ENCODE measurements around the gene UBL5. TPM values are rescaled to one million over a fixed set of nuclear protein-coding genes. Genes with fewer than 3 reads are reported as not detected.

UBL5 gene
- total RNA-seq, 1 experiment from 2014 or later = 302 TPM

GRCh38 chr19:9875031-9875627 lies 47.4 kb downstream of the UBL5 start:
- Mint-ChIP-seq H3K27me3 (ENCODE audit: insufficient read depth, unreplicated experiment) (no peaks in the 10 kb centered on the region), H3K4me3 (ENCODE audit: unreplicated experiment) (no peak overlapping the region), H3K4me1 (ENCODE audit: insufficient read depth, unreplicated experiment) (no peaks in the 10 kb centered on the region), H3K36me3 (ENCODE audit: insufficient read depth, unreplicated experiment) (no peaks in the 10 kb centered on the region), H3K27ac (ENCODE audit: low read depth, unreplicated experiment) (no peak overlapping the region), H3K9me3 (ENCODE audit: unreplicated experiment) (no peaks in the 10 kb centered on the region)
- POLR2A ChIA-PET = interaction anchor here (1.1 kb wide), 1 partner anchor 10 kb away, joined by 3 read pairs; no protein-coding TSS in a partner anchor
- TF ChIP-seq CTCF (IDR thresholded peaks at IDR 0.05; ENCODE audit: unreplicated experiment) = no peak
- CTCF ChIA-PET = interaction anchor here (0.6 kb wide), 1 partner anchor 124 kb away, joined by 5 read pairs; no protein-coding TSS in a partner anchor
- BruUV-seq (replicated peaks) = no TSS peak
- intact Hi-C loops (cut with micrococcal nuclease) = no loop called here
- DNase-seq (ENCODE audit: unreplicated experiment) = no peak

GRCh38 chr19:9875796-9876195 lies 48.1 kb downstream of the UBL5 start:
- no peak for TF ChIP-seq CTCF (IDR thresholded peaks at IDR 0.05; ENCODE audit: unreplicated experiment)
- no peak for DNase-seq (ENCODE audit: unreplicated experiment)
- ChIA-PET POLR2A (interaction anchor here (0.6 to 1.1 kb wide), 2 partner anchors 11 to 390 kb away, joined by 3 read pairs; no protein-coding TSS in a partner anchor), CTCF (interaction anchor here (0.6 to 1.2 kb wide), 2 partner anchors 18 to 123 kb away, joined by 3 to 5 read pairs; no protein-coding TSS in a partner anchor)
- Mint-ChIP-seq H3K4me3 (ENCODE audit: unreplicated experiment) (no peak overlapping the region), H3K9me3 (ENCODE audit: unreplicated experiment) (no peaks in the 10 kb centered on the region), H3K4me1 (ENCODE audit: insufficient read depth, unreplicated experiment) (no peaks in the 10 kb centered on the region), H3K27me3 (ENCODE audit: insufficient read depth, unreplicated experiment) (no peaks in the 10 kb centered on the region), H3K27ac (ENCODE audit: low read depth, unreplicated experiment) (no peak overlapping the region), H3K36me3 (ENCODE audit: insufficient read depth, unreplicated experiment) (no peaks in the 10 kb centered on the region)
- BruUV-seq (replicated peaks) = no TSS peak
- intact Hi-C loops (cut with micrococcal nuclease) = no loop called here

DNA sequence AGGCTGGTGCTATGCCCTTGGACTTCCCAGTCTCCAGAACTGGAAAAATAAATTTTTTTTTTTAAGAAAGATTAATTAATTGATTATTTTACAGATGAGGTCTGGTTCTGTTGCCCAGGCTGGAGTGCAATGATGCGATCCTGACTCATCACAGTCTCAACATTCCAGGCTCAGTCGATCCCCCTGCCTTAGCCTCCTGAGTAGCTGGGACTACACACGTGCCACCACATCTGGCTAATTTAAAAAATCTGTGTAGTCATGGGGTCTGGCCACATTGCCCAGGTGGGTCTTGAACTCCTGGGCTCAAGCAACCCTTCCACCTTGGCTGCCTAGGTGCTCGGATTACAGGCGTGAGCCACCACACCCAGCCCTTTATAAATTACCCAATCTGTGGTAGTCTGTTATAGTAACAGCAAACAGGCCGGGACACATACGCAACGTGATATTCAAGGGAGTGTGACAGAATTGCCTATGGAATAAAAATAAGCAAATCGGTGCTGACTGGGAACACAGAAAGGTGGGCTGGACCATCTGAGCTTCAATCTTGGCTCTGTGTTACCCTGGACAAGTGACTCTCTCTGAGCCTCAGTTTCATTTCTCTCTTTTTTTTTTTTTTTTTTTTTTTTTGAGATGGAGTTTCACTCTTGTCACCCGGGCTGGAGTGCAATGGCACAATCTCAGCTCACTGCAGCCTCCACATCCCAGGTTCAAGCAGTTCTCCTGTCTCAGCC lies 50.2 kb downstream of the UBL5 start:
- no peaks in the 10 kb centered on the region for H3K27me3 Mint-ChIP-seq (ENCODE audit: insufficient read depth, unreplicated experiment)
- H3K9me3 Mint-ChIP-seq (ENCODE audit: unreplicated experiment) = no peaks in the 10 kb centered on the region
- BruUV-seq (replicated peaks) = no TSS peak
- ChIA-PET POLR2A (no interaction called here), CTCF (no interaction called here)
- intact Hi-C loops (cut with micrococcal nuclease) = no loop called here
- no peak for TF ChIP-seq CTCF (IDR thresholded peaks at IDR 0.05; ENCODE audit: unreplicated experiment)
- no peaks in the 10 kb centered on the region for H3K36me3 Mint-ChIP-seq (ENCODE audit: insufficient read depth, unreplicated experiment)
- H3K27ac Mint-ChIP-seq (ENCODE audit: low read depth, unreplicated experiment) = no peak overlapping the region
- H3K4me3 Mint-ChIP-seq (ENCODE audit: unreplicated experiment) = no peak overlapping the region
- H3K4me1 Mint-ChIP-seq (ENCODE audit: insufficient read depth, unreplicated experiment) = no peaks in the 10 kb centered on the region
- DNase-seq (ENCODE audit: unreplicated experiment) = peak; percentile 34

DNA sequence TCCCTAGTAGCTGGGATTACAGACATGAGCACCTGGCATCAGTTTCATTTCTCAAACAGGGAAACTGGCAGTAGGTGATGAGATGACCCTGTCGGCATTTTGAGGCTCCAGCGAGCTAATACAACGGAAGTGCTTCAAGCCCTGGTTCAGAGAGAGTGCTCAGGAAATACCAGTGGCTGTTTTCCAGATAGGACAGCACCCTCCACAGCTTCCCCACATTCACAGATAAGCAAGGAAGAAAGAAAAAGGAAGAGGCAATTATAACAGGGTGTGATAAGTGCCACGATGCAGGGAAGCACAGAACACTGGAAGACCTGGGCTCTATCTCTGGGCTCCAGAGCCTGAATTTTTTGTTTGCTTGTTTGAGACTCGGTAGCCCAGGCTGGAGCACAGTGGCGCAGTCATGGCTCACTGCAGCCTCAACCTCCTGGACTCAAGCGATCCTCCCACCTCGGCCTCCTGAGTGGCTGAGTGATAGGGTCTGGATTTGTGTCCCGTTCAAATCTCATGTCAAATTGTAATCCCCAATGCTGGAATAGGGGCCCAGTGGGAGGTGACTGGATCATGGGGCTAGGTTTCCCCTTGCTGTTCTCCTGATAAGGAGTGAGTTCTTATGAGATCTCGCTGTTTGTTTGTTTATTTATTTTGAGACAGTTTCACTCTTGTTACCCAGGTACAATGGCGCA lies 50.9 kb downstream of the UBL5 start:
- Mint-ChIP-seq H3K9me3 (ENCODE audit: unreplicated experiment) (no peaks in the 10 kb centered on the region), H3K27me3 (ENCODE audit: insufficient read depth, unreplicated experiment) (no peaks in the 10 kb centered on the region), H3K27ac (ENCODE audit: low read depth, unreplicated experiment) (no peak overlapping the region), H3K4me3 (ENCODE audit: unreplicated experiment) (no peak overlapping the region), H3K4me1 (ENCODE audit: insufficient read depth, unreplicated experiment) (no peaks in the 10 kb centered on the region), H3K36me3 (ENCODE audit: insufficient read depth, unreplicated experiment) (no peaks in the 10 kb centered on the region)
- CTCF ChIA-PET = no interaction called here
- TF ChIP-seq CTCF (IDR thresholded peaks at IDR 0.05; ENCODE audit: unreplicated experiment) = no peak
- intact Hi-C loops (cut with micrococcal nuclease) = no loop called here
- no TSS peak for BruUV-seq (replicated peaks)
- POLR2A ChIA-PET = no interaction called here
- DNase-seq (ENCODE audit: unreplicated experiment) = no peak

All from MCF 10A (cell line).